Stimulated activated CD4-positive, alpha-beta T cell treated with anti-CD3 and anti-CD28 coated beads, Interleukin-1b, Interleukin-23, amount 100 ng/mL, for 48 hours (primary cell): ENCODE measurements around the gene PTPMT1.

ENCODE experiments used
- DNase-seq: peaks from one replicate; pipeline ENCODE4 v3.0.0-alpha.2; 2020

The PTPMT1 gene

DNA sequence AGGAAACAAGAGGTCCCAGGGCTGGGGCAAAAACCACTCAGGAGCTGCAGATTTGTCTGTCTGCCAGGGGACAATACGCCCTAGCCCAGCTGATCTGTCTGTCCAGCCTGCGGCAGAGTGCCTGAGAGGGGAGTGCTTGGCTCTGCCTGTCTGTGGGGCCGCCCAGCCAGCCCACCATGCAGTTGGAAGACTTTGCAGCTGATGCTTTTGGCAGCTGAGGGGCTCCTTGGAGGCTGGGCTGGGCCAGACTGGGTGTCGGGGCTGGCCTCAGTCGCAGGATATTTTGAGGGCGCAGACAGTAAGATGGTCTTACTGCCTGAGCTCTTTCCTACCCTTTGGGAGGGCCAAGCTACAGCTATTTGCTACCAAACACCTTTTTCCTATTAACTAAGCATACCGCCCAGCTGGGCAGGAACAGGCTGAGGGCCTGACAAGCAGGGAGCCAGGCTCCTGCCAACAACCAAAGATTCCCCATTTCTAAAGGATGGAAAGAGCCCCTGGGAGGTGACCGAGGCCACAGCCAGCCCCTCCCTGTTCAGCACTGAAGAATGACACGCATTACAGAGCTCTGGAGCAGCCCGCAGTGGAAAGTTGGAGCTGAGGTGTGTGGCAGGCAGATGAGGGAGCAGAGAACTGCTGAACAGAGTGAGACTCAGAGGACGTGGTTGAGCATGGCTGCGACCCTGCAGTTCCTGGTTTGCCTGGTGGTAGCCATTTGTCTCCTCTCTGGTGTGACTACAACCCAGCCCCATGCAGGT, 20.9 kb downstream of the PTPMT1 start, which contains the start of gene FAM180B:
Gene FAM180B, plus strand, starts transcription at position 581 of the 758 bp plus-strand sequence. Its CDS starts 91 bp downstream, at position 672.
- DNase-seq: no peak

GRCh38 chr11:47587039-47587716, 21.8 kb downstream of the PTPMT1 start:
- DNase-seq: no peak

- no peak for DNase-seq
These were observed 22.4 kb downstream of the PTPMT1 start for GRCh38 chr11:47587723-47588326.

- DNase-seq: no peak
These were observed 23.7 kb downstream of the PTPMT1 start for GRCh38 chr11:47589118-47589517.

- no peak for DNase-seq
These were observed 24.2 kb downstream of the PTPMT1 start for GRCh38 chr11:47589584-47589976.

DNA sequence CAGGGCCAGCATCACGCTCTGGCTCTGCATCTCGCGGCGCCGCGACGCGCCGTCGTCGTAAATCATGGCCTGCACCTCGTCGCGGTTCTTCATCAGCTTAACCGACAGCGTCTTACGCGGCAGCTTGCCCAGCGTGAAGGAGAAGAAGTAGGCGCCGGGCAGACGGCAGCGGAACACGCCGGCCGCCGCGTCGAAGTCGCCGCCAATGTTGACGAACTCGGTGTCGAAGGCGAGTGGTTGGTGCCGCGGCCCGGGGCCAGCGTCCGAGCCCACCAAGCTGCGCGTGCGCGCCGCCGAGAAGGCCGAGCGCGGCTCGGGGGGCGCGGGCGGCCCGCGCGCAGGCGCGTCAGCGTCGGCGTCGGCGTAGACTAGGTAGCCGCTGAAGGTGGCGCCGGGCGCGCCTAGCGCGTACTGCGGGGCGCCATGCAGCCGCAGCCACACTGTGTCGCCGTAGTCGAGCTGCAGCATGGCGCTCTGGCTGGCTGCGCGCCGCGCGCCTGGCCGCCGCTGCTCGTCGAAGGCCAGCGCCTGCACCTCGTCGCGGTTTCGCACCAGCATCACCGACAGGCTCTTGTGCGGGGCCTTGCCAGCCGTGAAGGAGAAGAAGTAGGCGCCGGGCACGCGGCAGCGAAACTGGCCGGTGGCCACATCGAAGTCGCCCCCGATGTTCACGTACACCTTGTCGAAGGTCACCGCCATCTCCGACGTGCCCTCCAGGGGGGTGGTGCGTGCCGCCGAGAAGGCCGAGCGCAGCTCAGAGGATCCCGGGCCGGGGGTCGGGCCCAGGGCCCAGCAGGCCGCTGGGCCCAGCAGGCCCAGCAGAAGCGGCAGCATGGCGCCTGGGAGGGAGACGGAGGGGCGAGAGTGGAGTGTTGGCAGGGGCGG, 24.8 kb downstream of the PTPMT1 start:
- DNase-seq: no peak

- DNase-seq: no peak
These were observed 26.4 kb downstream of the PTPMT1 start for GRCh38 chr11:47591764-47592163.

DNA sequence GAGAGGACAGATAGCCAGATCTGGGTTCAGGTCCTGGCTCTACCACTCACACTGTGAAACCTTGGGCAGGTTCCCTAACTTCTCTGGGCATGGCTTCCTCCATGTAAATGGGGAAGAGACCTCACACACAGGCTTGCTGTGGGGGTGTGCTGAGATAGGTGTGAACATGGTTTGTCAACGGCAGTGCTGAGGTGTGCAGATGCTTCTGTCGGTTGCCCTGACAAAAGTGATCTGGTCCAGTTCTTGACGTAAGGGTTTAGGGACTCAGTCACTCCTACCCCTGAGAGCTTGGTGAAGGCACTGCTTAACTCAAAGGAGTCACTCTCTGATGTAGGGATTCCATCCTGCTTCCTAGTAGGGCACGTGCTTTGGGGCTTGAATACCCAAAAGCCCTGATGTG, 26.9 kb downstream of the PTPMT1 start:
- no peak for DNase-seq

DNA sequence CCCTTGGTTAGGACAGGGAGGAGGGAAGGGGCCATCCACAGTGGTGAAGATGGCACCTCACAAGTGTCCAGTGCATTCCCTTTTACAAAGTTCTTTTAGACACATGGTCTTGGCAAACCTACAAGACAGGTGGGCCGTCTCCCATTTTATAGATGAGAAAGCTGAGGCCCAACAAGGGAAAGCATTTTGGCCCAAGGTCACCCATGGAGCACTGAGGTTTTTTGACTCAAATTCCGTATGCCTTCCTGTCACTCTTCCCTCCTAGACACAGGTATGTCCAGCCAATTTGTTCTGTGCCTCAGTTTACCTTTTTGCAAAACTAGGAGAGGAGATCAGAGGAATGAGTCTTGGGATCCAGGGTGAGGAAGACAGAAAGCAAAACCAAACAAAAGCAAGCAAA, 27.6 kb downstream of the PTPMT1 start:
- DNase-seq: no peak

DNA sequence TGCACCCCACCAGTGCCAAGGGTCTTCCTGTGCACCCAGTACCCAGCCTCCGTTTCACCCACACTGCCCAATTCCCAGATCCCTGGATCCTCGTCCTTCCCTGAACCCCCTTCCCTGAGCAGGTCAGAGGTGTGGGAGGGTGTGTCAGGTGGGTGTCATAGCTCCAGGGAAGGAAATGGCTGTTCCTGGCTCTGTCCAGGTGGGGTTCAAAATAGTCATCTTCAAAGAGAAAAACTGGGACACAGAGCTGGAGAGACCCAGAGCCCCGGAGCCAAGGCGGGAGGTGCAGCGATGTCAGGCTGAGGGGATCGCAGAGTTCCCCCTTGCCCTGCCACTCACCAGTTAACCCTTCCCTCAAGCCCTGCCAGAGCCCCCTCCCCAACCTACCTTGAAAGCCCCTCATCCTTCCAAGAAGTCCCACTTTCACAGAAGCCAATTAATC, 28.1 kb downstream of the PTPMT1 start:
- DNase-seq: no peak

- no peak for DNase-seq
These were observed 28.8 kb downstream of the PTPMT1 start, which contains the start of gene C1QTNF4 for GRCh38 chr11:47593934-47594855. C1QTNF4 (minus strand) TSS chr11:47594411; CDS start chr11:47590810, 3,601 bp downstream.

DNA sequence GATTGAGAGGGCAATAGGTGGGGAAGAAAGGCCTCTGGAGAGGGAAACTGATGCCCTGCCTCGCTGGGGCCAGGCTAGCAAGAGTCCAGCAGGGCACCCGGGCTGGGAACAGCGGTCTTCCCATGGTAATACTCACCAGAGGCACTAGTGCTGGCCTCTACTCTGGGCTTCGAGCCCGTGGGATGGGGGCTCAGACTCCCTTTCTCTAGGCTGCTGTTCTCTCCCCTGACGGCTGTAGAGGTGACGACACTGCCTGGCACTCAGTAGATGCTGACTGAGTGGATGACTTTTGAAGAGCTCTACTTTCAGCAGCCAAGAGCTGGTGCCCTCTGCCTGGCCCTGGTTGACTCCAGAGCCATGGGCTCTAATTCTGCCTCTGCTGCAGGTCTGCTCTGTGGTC, 29.6 kb downstream of the PTPMT1 start:
- no peak for DNase-seq

DNA sequence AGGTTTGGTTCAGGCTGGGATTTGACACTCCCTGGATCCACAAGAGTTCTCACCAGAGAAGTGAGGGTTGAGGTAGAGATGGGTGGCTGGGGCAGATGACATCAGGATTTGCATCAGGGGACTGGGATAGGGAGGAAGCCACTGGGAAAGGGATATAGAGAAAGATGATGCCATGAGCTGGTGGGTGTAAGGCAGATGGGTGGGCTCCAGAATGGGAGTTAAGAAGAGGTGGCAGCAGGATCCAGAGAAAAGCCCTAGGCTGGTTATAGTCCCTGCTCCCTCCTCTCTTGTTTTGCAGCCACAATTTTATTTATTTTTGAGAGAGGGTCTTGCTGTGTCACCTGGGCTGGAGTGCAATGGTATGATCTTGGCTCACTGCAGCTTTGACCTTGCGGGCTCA, 30.6 kb downstream of the PTPMT1 start:
- no peak for DNase-seq

GRCh38 chr11:47599902-47600301, 34.5 kb downstream of the PTPMT1 start:
- DNase-seq: no peak

- no peak for DNase-seq
These were observed 37.9 kb downstream of the PTPMT1 start for GRCh38 chr11:47603295-47603694.

DNA sequence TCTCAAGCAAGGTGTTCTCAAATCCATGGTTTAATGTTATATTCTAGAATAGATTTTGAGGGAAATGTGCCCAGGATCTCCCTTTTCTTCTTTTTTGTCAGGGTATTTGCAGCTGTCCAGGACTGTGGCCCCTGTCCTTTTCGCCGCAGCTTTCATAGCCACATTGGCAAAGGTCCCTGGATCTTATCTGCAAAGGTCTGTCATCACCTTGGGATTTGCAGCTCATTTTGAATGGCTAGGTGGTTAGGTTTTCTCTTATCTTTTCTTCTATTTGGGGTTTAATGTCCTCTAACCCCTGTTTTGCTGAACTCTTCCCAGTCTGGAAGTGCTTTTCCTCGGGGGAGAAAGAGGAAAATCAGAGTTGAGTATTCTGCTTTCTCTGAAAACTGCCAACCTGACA, 40.5 kb downstream of the PTPMT1 start:
- no peak for DNase-seq

- no peak for DNase-seq
These were observed 41.3 kb downstream of the PTPMT1 start for GRCh38 chr11:47606731-47607130.

DNA sequence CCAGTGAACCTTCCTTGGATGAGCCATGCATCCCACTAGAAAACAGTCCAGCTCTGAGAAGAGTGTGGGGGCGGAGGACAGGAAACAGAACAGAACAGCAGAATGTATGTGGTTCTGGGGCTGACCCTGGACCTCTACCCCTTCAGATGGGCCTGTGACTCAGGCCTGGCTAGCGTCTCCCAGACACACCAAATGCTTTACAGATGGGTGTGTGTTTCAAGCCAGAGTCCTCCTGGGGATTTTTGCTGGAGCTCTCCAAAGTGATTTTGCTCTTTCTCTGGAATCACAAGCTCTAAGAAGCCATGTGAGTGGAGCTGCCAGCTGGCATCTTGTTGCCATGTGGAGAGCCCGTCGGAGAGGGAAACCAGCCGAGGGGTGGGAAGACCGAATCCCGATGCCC, 42.0 kb downstream of the PTPMT1 start:
- DNase-seq: no peak

GRCh38 chr11:47609675-47610074, 44.3 kb downstream of the PTPMT1 start:
- no peak for DNase-seq

DNA sequence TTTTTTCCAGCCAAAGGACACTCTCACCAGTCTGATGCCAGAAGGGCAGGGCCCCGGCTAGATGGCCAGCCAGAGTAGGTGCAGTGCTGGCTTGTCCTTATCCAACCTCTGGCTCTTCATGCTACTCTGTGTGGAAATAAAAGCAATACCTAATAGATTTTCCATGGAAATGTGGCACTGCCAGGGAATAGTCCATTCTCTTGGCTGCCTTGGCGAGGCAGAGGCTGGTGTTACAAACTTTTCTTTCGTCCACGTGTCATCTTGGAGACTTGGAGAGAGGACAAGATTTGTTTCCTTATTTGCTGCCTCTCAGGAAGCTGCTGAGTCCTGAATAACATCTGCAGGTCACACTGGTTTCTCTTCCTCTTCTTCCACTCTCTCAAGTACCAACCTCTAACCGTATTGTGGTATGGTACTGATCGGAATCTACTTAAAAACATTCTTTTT, 46.0 kb downstream of the PTPMT1 start:
- DNase-seq: no peak

DNA sequence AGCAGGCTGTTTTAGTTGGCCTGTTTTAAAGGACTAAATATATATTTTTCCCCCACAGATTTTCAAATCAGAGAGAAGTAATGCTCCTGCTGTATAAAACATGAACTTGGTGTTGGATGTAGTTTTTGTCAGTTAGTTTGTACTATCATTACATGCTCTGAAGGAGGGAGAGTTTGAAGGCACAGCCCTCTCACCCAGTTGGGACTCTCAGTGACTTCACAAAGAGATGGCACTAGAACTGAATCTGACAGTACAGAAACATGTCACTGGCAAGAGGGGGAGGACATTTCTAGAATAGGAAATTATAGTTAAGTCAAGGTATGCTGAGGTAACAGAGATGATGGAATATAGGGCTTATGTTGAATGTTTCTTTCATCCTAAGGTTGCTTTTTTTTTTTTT, 49.9 kb downstream of the PTPMT1 start:
- DNase-seq: no peak
